Measurements from ENCODE around the gene BNIP3.

DNA sequence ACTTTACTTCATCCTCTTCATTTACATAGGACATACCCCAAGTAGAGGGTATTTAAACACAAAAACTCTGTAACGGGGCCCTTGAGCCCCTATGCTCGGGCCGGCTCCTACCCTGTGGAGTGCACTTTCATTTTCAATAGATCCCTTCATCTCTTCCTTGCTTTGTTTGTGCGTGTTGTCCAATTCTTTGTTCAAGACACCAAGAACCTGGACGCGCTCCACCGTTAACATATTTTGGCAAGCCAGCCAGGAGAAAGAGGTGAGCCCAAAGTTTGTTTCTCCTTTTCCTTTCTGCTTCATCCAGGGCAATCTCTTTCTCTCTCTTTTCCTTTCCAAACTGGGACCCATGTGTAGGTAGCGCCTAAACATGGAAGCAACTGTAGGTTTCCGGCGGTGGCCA lies 26.0 kb upstream of the BNIP3 start:
- TF ChIP-seq, protein P1, sequence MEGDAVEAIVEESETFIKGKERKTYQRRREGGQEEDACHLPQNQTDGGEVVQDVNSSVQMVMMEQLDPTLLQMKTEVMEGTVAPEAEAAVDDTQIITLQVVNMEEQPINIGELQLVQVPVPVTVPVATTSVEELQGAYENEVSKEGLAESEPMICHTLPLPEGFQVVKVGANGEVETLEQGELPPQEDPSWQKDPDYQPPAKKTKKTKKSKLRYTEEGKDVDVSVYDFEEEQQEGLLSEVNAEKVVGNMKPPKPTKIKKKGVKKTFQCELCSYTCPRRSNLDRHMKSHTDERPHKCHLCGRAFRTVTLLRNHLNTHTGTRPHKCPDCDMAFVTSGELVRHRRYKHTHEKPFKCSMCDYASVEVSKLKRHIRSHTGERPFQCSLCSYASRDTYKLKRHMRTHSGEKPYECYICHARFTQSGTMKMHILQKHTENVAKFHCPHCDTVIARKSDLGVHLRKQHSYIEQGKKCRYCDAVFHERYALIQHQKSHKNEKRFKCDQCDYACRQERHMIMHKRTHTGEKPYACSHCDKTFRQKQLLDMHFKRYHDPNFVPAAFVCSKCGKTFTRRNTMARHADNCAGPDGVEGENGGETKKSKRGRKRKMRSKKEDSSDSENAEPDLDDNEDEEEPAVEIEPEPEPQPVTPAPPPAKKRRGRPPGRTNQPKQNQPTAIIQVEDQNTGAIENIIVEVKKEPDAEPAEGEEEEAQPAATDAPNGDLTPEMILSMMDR (IDR thresholded peaks at IDR 0.05; ENCODE audit: low read depth, low read length, missing input control): no peak
- TF ChIP-seq RXRA (IDR thresholded peaks at IDR 0.05): no peak
- TF ChIP-seq JUND (IDR thresholded peaks at IDR 0.05): no peak
- no peak for TF ChIP-seq TAF1 (conservative IDR thresholded peaks at IDR 0.05)
- TF ChIP-seq FOXA1 (IDR thresholded peaks at IDR 0.05): no peak
- no peak for TF ChIP-seq SP1 (IDR thresholded peaks at IDR 0.05)
- TF ChIP-seq, protein P2, sequence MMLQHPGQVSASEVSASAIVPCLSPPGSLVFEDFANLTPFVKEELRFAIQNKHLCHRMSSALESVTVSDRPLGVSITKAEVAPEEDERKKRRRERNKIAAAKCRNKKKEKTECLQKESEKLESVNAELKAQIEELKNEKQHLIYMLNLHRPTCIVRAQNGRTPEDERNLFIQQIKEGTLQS (IDR thresholded peaks at IDR 0.05): no peak

Measured in liver (tissue), 3 donors.